ENCODE data around the gene MINDY1. TPM values are rescaled to one million over a fixed set of nuclear protein-coding genes. Genes with fewer than 3 reads are reported as not detected.

Gene MINDY1
- total and polyA plus RNA-seq, 9 of the 15 experiments (the other 6 are each of a cell fraction or from before 2014, with no cell fraction given): 0.49 to 11.0 (median 6.0) TPM

GRCh38 chr1:150979092-150980056, 27.3 kb downstream of the MINDY1 start (continued):
- TF ChIP-seq AFF4 (CRISPR knock-in tag; IDR thresholded peaks at IDR 0.05) (peak; percentile 85; the same call in 1 of the 2 replicates), FOXJ2 (tag; IDR thresholded peaks at IDR 0.05) (no peak), ZNF609 (CRISPR knock-in tag; IDR thresholded peaks at IDR 0.05; ENCODE audit: borderline replicate concordance) (0 out of 2 replicates have a peak, but pooled peaks have one; percentile 55), JUN (IDR thresholded peaks at IDR 0.05; ENCODE audit: borderline replicate concordance, low read depth, low read length) (peak; percentile 59; the same call in 1 of the 2 replicates), JUN (CRISPR knock-in tag; IDR thresholded peaks at IDR 0.05; ENCODE audit: borderline replicate concordance) (no peak), NCOA4 (IDR thresholded peaks at IDR 0.05; ENCODE audit: partially characterized antibody) (no peak), ZNF76 (CRISPR knock-in tag; IDR thresholded peaks at IDR 0.05; ENCODE audit: borderline replicate concordance) (no peak), GATAD2B (IDR thresholded peaks at IDR 0.05; ENCODE audit: borderline replicate concordance) (peak; percentile 72; the same call in 1 of the 2 replicates), ZNF263 (CRISPR knock-in tag; IDR thresholded peaks at IDR 0.05; ENCODE audit: borderline replicate concordance) (no peak; the same call in 1 of the 2 replicates), HMG20B (CRISPR knock-in tag; IDR thresholded peaks at IDR 0.05) (no peak), ZNF41 (CRISPR knock-in tag; conservative IDR thresholded peaks at IDR 0.05) (0 out of 2 replicates have a peak, but pooled peaks have one; percentile 32), ARNT (IDR thresholded peaks at IDR 0.05) (no peak), MTA2 (IDR thresholded peaks at IDR 0.05; ENCODE audit: low read depth) (no peak), MTA3 (IDR thresholded peaks at IDR 0.05; ENCODE audit: borderline replicate concordance) (0 out of 2 replicates have a peak, but pooled peaks have one; percentile 6), TSC22D4 (tag; IDR thresholded peaks at IDR 0.05) (no peak), EP300 (IDR thresholded peaks at IDR 0.05; ENCODE audit: low read length) (peak; percentile 54; the same call in 1 of the 2 replicates), ELK3 (CRISPR knock-in tag; IDR thresholded peaks at IDR 0.05) (no peak)

All from K562 (cell line).